Endothelial cell of umbilical vein (primary cell): Measurements from ENCODE around the gene SLC35A3.
"Not testable (repeated sequence)": the region's sequence is repeated elsewhere in the genome, so short reads cannot be mapped to it uniquely, and the experiment has no call there.

Source experiments
- CTCF ChIP-seq, 2 donors: IDR thresholded peaks; 1 replicate in 1 of 2; 2 replicates in 1 of 2; pipeline ENCODE4 v1.5.1; 2011; ENCODE audit warnings: low read length in 2 of 2, mild to moderate bottlenecking in 2 of 2, moderate library complexity in 2 of 2, control low read depth in 1 of 2, inconsistent platforms in 1 of 2, low read depth in 1 of 2; ENCODE audit not compliant: insufficient read depth in 1 of 2; ENCODE audit errors: extremely low read depth in 1 of 2
- EZH2 ChIP-seq: IDR thresholded peaks from 2 replicates; pipeline ENCODE4 v1.6.1; 2012; ENCODE audit warnings: borderline replicate concordance, low read depth, mild to moderate bottlenecking, moderate library complexity, low read length, inconsistent platforms; ENCODE audit not compliant: severe bottlenecking
- MYC ChIP-seq: IDR thresholded peaks from one replicate; pipeline ENCODE4 v1.6.1; 2011; ENCODE audit warnings: mild to moderate bottlenecking, low read depth, low read length
- POLR2AphosphoS5 ChIP-seq: IDR thresholded peaks from 2 replicates; pipeline ENCODE4 v1.6.1; 2012; ENCODE audit warnings: low read depth, mild to moderate bottlenecking, control low read depth, low read length, moderate library complexity; ENCODE audit not compliant: insufficient read depth

GRCh38 chr1:99959189-99959705 lies 10.5 kb upstream of the SLC35A3 start:
- TF ChIP-seq CTCF (IDR thresholded peaks at IDR 0.05; ENCODE audit: extremely low read depth in 1 of 2, insufficient read depth in 1 of 2, low read depth in 1 of 2, low read length in 2 of 2); EZH2; POLR2AphosphoS5; MYC: not testable (repeated sequence)
